Superior temporal gyrus (tissue), 1 donor: ENCODE data around the gene IFI16.
"Not testable (repeated sequence)": the region's sequence is repeated elsewhere in the genome, so short reads cannot be mapped to it uniquely, and the experiment has no call there.

ENCODE experiments used
- DNase-seq: peaks from one replicate; pipeline ENCODE4 v3.0.0-alpha.2; 2016; ENCODE audit errors: extremely low spot score

The IFI16 gene

GRCh38 chr1:159092036-159092760, 82.5 kb downstream of the IFI16 start:
- peak; percentile 62 for DNase-seq

- DNase-seq = no peak
Observed at GRCh38 chr1:159098596-159098995, 88.9 kb downstream of the IFI16 start.

DNA sequence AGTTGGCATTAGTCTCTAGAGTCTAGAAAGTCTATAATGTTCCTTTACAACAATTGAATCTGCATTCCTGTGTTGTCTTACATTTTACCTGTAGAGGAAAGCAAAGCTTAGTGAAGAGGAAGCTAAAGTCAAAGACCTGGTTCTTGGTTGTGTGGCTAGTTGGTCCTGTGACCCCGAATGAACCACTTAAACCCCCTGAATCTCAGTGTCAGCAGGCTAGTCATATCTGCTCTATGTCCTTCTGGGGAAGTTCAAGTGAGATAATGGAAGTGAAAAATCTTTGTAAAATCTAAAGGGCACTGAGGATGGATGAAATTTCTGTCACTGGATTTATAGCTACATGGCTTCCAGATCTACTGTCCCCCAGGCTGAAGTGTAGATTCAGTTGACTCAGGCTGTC, 90.9 kb downstream of the IFI16 start:
- DNase-seq = no peak

DNA sequence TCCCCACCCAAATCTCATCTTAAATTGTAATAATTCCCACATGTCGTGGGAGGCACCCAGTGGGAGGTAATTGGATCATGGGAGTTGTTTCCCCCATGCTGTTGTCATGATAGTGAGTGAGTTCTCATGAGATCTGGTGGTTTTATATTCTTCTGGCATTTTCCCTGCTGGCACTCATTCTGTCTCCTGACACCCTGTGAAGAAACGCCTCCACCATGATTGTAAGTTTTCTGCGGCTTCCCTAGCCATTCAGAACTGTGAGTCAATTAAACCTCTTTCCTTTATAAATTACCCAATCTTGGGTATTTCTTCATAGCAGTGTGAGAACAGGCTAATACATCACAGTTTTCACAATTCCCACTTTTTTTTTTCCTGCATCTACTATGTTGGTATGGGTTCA, 93.3 kb downstream of the IFI16 start:
- DNase-seq = not testable (repeated sequence)
